GM20000 (cell line): ENCODE measurements around the gene RAD17.
"Not testable (repeated sequence)": the region's sequence is repeated elsewhere in the genome, so short reads cannot be mapped to it uniquely, and the experiment has no call there.

Experiments used
- DNase-seq: peaks from one replicate; pipeline ENCODE4 v3.0.0; 2012; ENCODE audit warnings: low spot score
- TF ChIP-seq, protein P1 (sequence below): IDR thresholded peaks from 2 replicates; pipeline ENCODE4 v1.5.1; 2012; ENCODE audit warnings: mild to moderate bottlenecking, control low read depth; ENCODE audit errors: extremely low read depth, missing control alignments

RAD17 gene

GRCh38 chr5:69369340-69370121 lies at the start of gene RAD17, which contains the start of the genes AK6 and TAF9:
TSS of gene RAD17 (plus strand) at chr5:69369818. CDS start at chr5:69372209, 2,391 bp downstream.
TSS of gene AK6 (minus strand) at chr5:69369520. CDS start at chr5:69369490, 30 bp downstream.
TSS of gene TAF9 (minus strand) at chr5:69369520. CDS start at chr5:69365737, 3,783 bp downstream.
- TF ChIP-seq, protein P1, sequence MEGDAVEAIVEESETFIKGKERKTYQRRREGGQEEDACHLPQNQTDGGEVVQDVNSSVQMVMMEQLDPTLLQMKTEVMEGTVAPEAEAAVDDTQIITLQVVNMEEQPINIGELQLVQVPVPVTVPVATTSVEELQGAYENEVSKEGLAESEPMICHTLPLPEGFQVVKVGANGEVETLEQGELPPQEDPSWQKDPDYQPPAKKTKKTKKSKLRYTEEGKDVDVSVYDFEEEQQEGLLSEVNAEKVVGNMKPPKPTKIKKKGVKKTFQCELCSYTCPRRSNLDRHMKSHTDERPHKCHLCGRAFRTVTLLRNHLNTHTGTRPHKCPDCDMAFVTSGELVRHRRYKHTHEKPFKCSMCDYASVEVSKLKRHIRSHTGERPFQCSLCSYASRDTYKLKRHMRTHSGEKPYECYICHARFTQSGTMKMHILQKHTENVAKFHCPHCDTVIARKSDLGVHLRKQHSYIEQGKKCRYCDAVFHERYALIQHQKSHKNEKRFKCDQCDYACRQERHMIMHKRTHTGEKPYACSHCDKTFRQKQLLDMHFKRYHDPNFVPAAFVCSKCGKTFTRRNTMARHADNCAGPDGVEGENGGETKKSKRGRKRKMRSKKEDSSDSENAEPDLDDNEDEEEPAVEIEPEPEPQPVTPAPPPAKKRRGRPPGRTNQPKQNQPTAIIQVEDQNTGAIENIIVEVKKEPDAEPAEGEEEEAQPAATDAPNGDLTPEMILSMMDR, result no peak
- peak; percentile 91 for DNase-seq

GRCh38 chr5:69326365-69326764 lies 43.3 kb upstream of the RAD17 start:
- TF ChIP-seq, protein P1, result no peak
- DNase-seq, result no peak

- no peak for DNase-seq
- TF ChIP-seq, protein P1, result no peak
Measured at GRCh38 chr5:69329905-69330489, 39.6 kb upstream of the RAD17 start.

DNA sequence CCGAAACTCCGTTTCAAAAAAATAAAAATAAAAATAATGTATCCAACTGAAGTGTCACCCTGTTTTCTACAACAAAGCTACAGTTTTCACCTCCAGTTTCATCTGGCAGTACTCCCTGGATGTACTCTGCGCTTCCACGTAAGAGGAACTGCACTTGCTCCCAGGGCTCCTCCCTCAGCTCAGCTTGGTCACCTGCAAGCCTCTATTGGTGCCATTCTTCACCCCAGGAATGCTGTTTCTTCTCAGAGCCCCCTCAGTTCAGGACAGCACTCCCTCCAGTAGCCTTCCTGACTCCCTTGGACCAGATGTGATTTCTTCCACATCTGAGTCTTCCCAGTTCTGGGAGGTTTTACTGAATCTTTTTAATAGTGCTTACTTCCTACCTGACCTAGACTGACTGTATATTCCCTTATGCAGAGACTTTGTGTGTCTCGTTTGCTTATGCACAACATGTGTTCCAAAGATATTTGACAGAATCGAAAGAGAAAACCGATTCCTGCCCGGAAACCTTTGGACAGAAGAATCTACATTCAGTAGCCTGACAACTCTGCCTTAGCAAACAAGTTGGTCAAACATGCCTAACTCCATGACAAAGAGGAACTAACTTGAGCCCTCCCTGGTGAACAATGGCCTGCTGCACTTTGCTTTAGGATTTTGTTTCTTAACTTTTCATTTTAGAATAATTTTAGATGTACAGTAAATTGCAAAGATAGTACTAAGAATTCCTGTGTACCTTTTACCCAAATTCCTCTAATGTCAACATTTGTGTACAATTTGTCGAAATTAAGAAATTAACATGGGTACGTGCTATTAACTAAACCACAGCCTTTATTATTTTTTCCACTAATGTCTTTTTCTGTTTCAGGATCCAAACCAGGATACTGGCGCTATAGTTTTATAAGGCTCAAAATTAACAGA lies 37.8 kb upstream of the RAD17 start:
- TF ChIP-seq, protein P1, result no peak
- no peak for DNase-seq

DNA sequence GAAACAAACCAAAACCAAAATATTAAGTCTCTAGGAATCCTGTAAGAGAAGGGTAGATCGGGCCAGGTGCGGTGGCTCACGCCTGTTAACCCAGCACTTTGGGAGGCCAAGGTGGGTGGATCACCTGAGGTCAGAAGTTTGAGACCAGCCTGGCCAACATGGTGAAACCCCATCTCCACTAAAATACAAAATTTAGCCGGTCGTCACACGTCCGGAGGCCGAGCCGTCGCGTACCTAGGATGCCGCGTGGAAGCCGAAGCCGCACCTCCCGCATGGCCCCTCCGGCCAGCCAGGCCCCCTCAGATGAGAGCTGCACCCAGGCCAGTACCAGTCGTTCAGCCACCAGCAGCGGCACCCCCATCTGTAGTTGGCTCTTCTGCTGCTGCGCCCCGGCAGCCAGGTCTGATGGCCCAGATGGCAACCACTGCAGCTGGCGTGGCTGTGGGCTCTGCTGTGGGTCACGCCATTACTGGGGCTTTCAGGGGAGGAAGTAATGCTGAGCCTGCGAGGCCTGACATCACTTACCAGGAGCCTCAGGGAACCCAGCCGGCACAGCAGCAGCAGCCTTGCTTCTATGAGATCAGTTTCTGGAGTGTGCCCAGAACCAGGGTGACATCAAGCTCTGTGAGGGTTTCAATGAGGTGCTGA lies 35.8 kb upstream of the RAD17 start:
- not testable (repeated sequence) for DNase-seq

- TF ChIP-seq, protein P1, result peak; percentile 81
- DNase-seq, result peak; percentile 80
Measured at GRCh38 chr5:69334793-69335268, 34.8 kb upstream of the RAD17 start.

- no peak for DNase-seq
- TF ChIP-seq, protein P1, result no peak
Measured at GRCh38 chr5:69335341-69335935, 34.2 kb upstream of the RAD17 start.
